B cell (primary cell): Measurements from ENCODE around the gene NAP1L5.

ENCODE experiments used
- CTCF ChIP-seq: fragments of 200-600 bp; IDR thresholded peaks from one replicate; pipeline ENCODE4 v1.8.0; 2022; ENCODE audit warnings: antibody characterized with exemption, mild to moderate bottlenecking
- EZH2 ChIP-seq: IDR thresholded peaks from 2 replicates; pipeline ENCODE4 v1.6.1; 2012; ENCODE audit warnings: borderline replicate concordance, low read depth, mild to moderate bottlenecking, moderate library complexity, low read length; ENCODE audit not compliant: insufficient read depth, poor library complexity, severe bottlenecking

GRCh38 chr4:88720451-88721428 lies 23.1 kb upstream of the NAP1L5 start:
- TF ChIP-seq CTCF (no peak), EZH2 (no peak)
